GM12892 (cell line): Measurements from ENCODE around the gene RGS13.

Experiments used
- DNase-seq: peaks from one replicate; pipeline ENCODE4 v3.0.0; 2011; ENCODE audit not compliant: insufficient read length
- FAIRE-seq: peaks from 2 replicates; lab custom pipeline; 2011; peaks lifted over from hg19 to GRCh38; lab: Jason Lieb, UNC
- POLR2A ChIP-seq: IDR thresholded peaks from 2 replicates; pipeline ENCODE4 v1.6.1; 2011; ENCODE audit warnings: low read depth, low read length, control low read depth
- POLR2AphosphoS5 ChIP-seq: IDR thresholded peaks from 2 replicates; pipeline ENCODE4 v1.6.1; 2011; ENCODE audit warnings: low read depth, low read length, control low read depth
- TAF1 ChIP-seq: IDR thresholded peaks from 2 replicates; pipeline ENCODE4 v1.6.1; 2011; ENCODE audit warnings: low read depth, mild to moderate bottlenecking, control low read depth, low read length, borderline replicate concordance

Gene RGS13

DNA sequence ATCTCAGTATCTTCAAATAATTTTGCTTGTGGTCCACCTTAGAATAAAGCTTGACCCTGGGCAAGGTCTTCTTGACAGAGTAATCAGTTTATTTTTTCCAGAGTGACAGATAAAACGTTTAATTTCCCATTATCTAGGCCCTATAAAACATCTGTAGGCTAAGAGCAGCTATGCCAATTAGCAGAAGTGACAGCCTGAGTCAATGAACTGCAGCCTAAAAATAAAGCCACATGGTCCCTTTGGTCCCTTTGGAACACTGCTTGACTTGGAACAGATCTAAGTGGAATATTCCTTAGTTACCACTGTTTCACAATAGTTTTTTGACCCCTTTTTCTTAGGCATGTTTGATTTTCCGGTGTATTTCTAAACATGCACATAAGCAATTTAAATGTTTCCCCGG lies 6.3 kb upstream of the RGS13 start:
- TF ChIP-seq POLR2AphosphoS5 (no peak), POLR2A (no peak), TAF1 (no peak)
- DNase-seq (no peak), FAIRE-seq (no peak)

DNA sequence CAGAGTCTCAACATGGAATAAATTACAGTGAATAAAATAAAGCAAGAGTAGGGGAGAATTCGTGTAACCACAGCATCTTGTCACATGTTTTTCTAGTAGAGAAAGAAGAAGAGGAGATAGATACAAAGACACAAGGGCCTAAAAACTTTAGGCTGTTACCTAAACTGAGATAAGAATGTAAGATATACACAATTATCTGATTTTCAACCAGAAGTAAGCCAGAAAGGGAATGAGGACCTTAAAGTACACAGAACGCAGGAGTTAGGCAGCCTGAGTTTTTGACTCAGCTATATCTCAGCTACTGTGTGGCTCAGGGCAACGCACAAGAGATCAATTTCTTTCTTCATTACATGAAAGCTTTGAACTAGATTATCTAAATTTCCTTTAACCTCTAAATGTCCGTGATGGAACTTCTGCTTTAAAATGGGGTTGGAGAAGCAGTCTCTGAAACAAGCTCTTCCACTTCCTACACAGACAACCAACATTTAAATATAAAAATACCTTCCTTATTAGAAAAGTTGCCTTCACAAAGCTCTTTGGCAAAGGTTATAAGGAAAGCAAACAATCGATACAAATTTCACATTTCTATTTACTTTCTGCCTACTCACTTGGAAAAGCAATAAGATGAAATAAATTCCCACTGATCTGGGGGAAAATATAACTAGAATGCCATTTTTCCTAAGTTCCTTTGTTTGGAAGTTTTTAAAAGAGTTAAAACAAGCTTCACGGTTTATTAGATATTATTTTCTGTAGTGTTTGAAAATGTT lies 5.2 kb upstream of the RGS13 start:
- DNase-seq (no peak), FAIRE-seq (peak; percentile 44)
- TF ChIP-seq POLR2AphosphoS5 (no peak), TAF1 (no peak), POLR2A (no peak)

GRCh38 chr1:192631749-192632148 lies 4.2 kb upstream of the RGS13 start:
- FAIRE-seq (no peak), DNase-seq (no peak)
- no peak for TF ChIP-seq POLR2AphosphoS5
- TF ChIP-seq POLR2A, result no peak
- no peak for TF ChIP-seq TAF1

GRCh38 chr1:192632188-192632587 lies 3.8 kb upstream of the RGS13 start:
- DNase-seq (no peak), FAIRE-seq (no peak)
- TF ChIP-seq POLR2A (no peak), TAF1 (no peak), POLR2AphosphoS5 (no peak)

DNA sequence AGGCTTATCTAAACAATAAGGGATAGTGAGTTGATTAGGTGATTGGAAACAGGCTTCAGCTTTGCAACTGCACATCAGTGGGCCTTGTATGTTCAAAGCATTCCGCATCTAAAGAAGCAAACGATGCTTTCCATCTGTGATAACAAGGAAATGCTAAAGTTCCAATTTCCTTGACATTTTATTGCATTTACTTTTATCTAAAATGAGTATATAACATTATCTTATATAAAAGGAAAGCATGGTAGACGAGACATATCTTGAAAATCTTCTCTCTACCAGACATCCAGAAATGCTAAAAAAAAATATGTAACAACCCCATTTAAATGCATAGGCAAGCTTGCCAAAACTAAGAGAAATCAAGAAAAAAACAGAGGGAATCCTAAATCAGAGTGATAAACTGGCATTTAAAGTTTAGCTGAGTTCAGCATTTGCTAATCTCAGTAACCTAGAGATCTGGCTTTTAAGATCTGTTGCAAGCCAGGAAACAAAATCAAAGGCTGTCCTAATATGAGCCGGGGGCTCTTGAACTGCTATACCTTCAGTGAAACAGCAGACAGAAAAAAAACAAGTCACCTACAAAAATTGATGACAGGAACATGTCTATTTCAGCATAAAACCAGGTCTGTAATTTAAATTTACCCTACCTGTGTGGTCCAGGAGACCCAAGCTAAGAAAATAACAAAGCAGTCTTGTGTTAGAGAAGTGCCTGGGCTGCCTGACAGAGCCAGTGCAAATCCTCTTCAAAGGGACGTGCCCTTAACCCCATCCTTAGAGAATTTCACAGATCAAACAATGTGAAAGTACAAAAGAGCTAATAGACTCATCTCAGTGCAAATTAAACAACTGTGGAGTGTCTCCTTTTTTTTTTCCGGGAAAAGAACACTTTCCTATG lies 3.1 kb upstream of the RGS13 start:
- FAIRE-seq, result no peak
- no peak for DNase-seq
- no peak for TF ChIP-seq TAF1
- TF ChIP-seq POLR2AphosphoS5, result no peak
- no peak for TF ChIP-seq POLR2A

DNA sequence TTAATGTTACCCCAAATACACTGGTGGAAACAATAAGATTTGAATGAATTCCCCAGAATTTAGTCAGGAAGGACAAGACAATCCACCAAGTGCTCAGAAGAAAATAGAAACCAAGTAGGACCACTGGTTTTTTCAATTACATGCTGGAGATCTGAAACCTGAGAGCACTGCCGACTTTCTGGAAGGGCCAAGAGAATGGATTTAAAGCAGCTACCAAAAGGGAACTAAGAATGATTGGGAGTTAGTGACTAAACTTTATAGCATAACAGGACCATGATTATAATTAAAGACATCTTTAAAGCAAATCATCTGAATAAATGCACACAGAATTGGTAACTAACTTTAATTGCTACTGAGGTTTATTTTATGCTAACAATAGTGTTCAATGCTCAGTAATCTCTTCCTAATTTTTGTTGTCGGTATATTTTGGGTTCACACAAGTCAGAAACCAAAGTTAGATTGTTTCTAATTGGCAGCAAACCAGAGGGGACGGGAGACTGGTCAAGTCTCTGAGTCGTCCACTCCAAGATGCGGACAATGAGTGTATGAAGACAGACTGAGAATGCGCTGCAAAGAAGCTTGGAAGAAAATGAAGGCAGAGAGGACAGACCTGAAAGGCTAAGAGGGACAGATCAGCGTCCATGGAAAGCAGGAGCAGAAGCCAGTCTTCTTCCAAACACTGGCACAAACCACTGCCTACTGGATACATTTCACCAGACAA lies 2.3 kb upstream of the RGS13 start:
- TF ChIP-seq POLR2AphosphoS5 (no peak), POLR2A (no peak), TAF1 (no peak)
- DNase-seq (no peak), FAIRE-seq (no peak)

DNA sequence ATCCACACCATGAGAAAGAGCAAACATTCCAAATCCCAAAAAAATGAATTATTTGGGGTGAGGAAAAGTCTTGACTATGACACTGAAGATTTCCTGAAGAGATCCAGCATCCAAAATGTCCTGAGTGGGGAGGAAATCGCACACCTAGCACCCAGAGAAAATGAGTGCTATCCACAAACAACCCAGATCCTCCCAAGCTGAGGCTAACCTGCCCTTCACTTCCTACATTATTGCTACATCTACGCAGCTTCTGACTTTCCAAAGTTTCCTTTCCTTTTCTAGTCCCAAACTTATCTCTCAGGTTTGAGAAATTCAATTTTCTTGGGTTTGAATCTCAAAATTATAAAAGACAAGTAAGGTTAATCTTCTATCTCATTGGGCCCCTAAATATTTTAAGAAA lies 906 bp upstream of the RGS13 start:
- TF ChIP-seq POLR2A, result no peak
- no peak for TF ChIP-seq TAF1
- TF ChIP-seq POLR2AphosphoS5, result no peak
- FAIRE-seq (peak; percentile 67), DNase-seq (no peak)

GRCh38 chr1:192639607-192640368 lies 3.8 kb downstream of the RGS13 start:
- DNase-seq, result no peak
- peak; percentile 88 for FAIRE-seq
- TF ChIP-seq POLR2AphosphoS5 (no peak), POLR2A (no peak), TAF1 (no peak)

DNA sequence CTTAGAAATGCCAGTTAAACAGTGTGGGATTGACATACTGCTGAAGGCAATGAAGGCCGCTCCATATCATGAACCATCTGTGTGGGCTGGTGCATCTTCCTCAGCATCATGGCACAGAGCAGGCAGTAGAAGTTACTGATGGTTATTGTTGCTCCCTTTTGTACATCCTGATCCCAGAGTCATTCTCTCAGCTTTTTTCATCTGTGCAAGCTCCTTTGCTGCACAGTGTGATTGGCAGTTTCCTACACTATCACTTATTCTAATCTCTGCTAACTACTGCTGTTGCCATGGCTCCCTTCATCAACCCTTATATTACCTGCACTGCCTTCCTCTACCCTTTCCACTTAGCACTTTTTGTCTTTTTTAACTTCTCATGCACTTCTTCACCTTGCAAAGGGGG lies 16.2 kb downstream of the RGS13 start:
- FAIRE-seq (no peak), DNase-seq (no peak)
- TF ChIP-seq POLR2AphosphoS5, result no peak
- no peak for TF ChIP-seq POLR2A
- TF ChIP-seq TAF1, result no peak

DNA sequence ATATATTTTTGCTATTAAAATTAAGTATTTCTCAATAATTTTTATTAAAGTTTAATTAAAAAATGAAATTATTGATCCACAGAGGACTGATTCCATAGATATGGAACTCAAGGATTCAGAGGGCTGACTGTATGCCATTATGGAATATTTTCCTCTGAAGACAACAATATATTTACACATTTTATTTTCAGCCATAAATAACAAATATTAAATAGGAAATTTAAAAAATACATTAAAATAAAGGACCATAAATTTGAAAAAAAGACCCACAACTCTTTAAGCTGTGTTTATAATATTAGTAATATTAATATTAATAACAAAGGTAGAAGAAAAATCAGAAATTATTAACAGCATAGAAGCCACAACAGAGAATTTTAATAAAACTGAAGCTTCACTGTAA lies 18.2 kb downstream of the RGS13 start:
- DNase-seq (no peak), FAIRE-seq (no peak)
- TF ChIP-seq TAF1 (no peak), POLR2A (no peak), POLR2AphosphoS5 (no peak)
